Measurements from ENCODE around the gene ACTL8. TPM values are rescaled to one million over a fixed set of nuclear protein-coding genes. Genes with fewer than 3 reads are reported as not detected.

ACTL8 gene
- total RNA-seq, 2 experiments from 2014 or later = not detected

DNA sequence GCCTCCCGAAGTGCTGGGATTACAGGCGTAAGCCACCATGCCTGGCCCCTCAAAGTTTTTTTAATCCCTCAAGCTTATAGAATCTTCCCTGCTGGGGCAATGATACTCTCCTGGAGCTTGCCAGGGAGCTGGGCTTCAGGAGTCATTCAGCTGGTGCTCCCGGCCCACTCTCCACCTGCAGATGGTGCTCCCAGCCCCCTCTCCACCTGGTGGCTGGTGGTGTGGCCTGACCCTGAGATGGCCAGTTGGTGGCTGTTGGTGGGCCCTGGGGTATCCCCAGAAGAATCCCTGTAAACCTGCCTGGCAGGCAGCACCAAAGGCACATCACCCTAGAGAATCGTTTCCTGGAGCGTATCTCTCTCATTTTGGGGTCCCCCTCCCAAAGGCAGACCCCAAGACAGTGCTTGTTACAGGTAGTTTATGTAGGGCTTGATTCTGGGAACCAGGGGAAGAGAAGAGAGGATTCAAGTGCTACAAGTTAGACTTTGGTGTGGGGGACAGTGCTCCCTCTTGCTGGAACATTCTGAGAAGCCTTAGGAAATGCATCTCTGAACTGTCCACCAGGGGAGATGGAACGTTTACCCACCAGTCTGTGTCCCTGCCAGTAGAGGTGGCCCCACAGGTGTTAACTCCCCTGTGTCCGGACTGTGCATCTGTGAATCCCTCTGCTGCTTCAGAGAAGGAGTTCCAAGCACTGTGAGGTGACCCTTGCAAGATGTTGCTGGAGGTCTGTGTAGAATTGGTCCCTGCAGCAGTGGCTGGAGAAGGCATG lies 29.1 kb upstream of the ACTL8 start:
- no peaks in the 10 kb centered on the region for H3K27me3 Mint-ChIP-seq
- ChIA-PET POLR2A (interaction anchor here (0.6 kb wide), 1 partner anchor 40 kb away, joined by 3 read pairs; no protein-coding TSS in a partner anchor), CTCF (no interaction called here)
- no peak for DNase-seq
- no peak overlapping the region for H3K4me3 Mint-ChIP-seq
- no peaks in the 10 kb centered on the region for H3K36me3 Mint-ChIP-seq (ENCODE audit: low read depth)
- H3K4me1 Mint-ChIP-seq = no peaks in the 10 kb centered on the region
- no peaks in the 10 kb centered on the region for H3K9me3 Mint-ChIP-seq
- H3K27ac Mint-ChIP-seq = no peak overlapping the region

GRCh38 chr1:17728123-17728712 lies 26.9 kb upstream of the ACTL8 start:
- Mint-ChIP-seq H3K9me3 (no peaks in the 10 kb centered on the region), H3K4me3 (no peak overlapping the region), H3K27ac (no peak overlapping the region), H3K36me3 (ENCODE audit: low read depth) (no peaks in the 10 kb centered on the region), H3K27me3 (no peaks in the 10 kb centered on the region), H3K4me1 (no peaks in the 10 kb centered on the region)
- POLR2A ChIA-PET = no interaction called here
- no peak for DNase-seq
- CTCF ChIA-PET = no interaction called here

GRCh38 chr1:17729248-17729647 lies 25.9 kb upstream of the ACTL8 start:
- Mint-ChIP-seq H3K27ac (no peak overlapping the region), H3K9me3 (no peaks in the 10 kb centered on the region), H3K36me3 (ENCODE audit: low read depth) (no peaks in the 10 kb centered on the region), H3K4me3 (no peak overlapping the region), H3K4me1 (no peaks in the 10 kb centered on the region), H3K27me3 (no peaks in the 10 kb centered on the region)
- POLR2A ChIA-PET = no interaction called here
- no peak for DNase-seq
- CTCF ChIA-PET = no interaction called here

- Mint-ChIP-seq H3K27me3 (no peaks in the 10 kb centered on the region), H3K36me3 (ENCODE audit: low read depth) (no peaks in the 10 kb centered on the region), H3K4me1 (no peaks in the 10 kb centered on the region), H3K9me3 (no peaks in the 10 kb centered on the region), H3K27ac (no peak overlapping the region), H3K4me3 (no peak overlapping the region)
- ChIA-PET CTCF (no interaction called here), POLR2A (no interaction called here)
- no peak for DNase-seq
These were observed 25.2 kb upstream of the ACTL8 start for GRCh38 chr1:17729909-17730308.

- ChIA-PET POLR2A (no interaction called here), CTCF (no interaction called here)
- no peak for DNase-seq
- no peaks in the 10 kb centered on the region for H3K4me1 Mint-ChIP-seq
- H3K27me3 Mint-ChIP-seq = no peaks in the 10 kb centered on the region
- no peak overlapping the region for H3K27ac Mint-ChIP-seq
- no peaks in the 10 kb centered on the region for H3K9me3 Mint-ChIP-seq
- no peak overlapping the region for H3K4me3 Mint-ChIP-seq
- no peaks in the 10 kb centered on the region for H3K36me3 Mint-ChIP-seq (ENCODE audit: low read depth)
These were observed 23.7 kb upstream of the ACTL8 start for GRCh38 chr1:17731460-17731859.

- no peak overlapping the region for H3K4me3 Mint-ChIP-seq
- H3K36me3 Mint-ChIP-seq (ENCODE audit: low read depth) = no peaks in the 10 kb centered on the region
- DNase-seq = no peak
- CTCF ChIA-PET = no interaction called here
- no peaks in the 10 kb centered on the region for H3K9me3 Mint-ChIP-seq
- no peaks in the 10 kb centered on the region for H3K27me3 Mint-ChIP-seq
- H3K4me1 Mint-ChIP-seq = no peaks in the 10 kb centered on the region
- H3K27ac Mint-ChIP-seq = no peak overlapping the region
- POLR2A ChIA-PET = no interaction called here
These were observed 22.7 kb upstream of the ACTL8 start for GRCh38 chr1:17732475-17732874.

- DNase-seq = no peak
- H3K4me3 Mint-ChIP-seq = no peak overlapping the region
- no peaks in the 10 kb centered on the region for H3K4me1 Mint-ChIP-seq
- no peak overlapping the region for H3K27ac Mint-ChIP-seq
- ChIA-PET POLR2A (no interaction called here), CTCF (no interaction called here)
- H3K9me3 Mint-ChIP-seq = no peaks in the 10 kb centered on the region
- H3K27me3 Mint-ChIP-seq = no peaks in the 10 kb centered on the region
- H3K36me3 Mint-ChIP-seq (ENCODE audit: low read depth) = no peaks in the 10 kb centered on the region
These were observed 21.5 kb upstream of the ACTL8 start for GRCh38 chr1:17733661-17734060.

DNA sequence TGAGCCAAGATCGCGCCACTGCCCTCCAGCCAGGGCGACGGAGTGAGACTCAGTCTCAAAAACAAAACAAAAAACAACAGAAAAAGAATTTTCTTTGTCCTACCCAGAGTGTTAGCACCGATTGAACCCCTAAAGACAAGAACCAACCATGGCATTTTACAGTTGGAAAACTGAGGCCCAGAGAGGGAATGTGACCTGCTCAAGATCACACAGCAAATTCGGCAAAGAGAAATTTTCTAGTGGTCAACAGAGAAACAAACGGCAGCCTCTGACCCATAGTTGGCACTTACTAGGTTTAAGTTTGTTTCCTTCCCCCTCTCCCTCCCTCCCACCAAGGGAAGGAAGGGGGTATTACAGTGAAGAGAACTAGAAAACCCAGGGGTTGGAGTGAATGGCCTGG lies 20.5 kb upstream of the ACTL8 start:
- no peak overlapping the region for H3K27ac Mint-ChIP-seq
- H3K4me3 Mint-ChIP-seq = no peak overlapping the region
- no peaks in the 10 kb centered on the region for H3K4me1 Mint-ChIP-seq
- H3K9me3 Mint-ChIP-seq = no peaks in the 10 kb centered on the region
- H3K27me3 Mint-ChIP-seq = no peaks in the 10 kb centered on the region
- ChIA-PET CTCF (no interaction called here), POLR2A (no interaction called here)
- no peaks in the 10 kb centered on the region for H3K36me3 Mint-ChIP-seq (ENCODE audit: low read depth)
- DNase-seq = no peak

DNA sequence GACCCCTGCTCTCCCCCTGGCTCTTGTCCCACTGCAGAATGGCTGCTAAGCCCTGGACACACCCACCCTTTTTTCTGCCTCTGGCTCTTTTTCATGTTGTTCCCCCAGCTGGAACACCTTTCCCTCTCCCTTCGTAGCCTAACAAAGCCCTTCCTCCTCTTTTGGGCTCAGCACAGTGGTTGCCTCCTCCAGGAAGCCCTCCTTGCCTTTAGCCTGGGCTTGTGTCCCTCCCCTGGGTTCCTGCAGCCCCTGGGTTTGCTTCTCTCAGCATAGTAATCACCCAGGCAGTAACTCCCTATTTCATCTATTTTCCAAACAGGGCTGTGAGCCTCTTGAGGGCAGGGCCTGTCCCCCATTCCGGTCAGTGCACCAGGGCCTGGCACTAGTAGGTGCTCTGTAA lies 19.8 kb upstream of the ACTL8 start:
- Mint-ChIP-seq H3K9me3 (no peaks in the 10 kb centered on the region), H3K27me3 (no peaks in the 10 kb centered on the region), H3K4me1 (no peaks in the 10 kb centered on the region), H3K4me3 (no peak overlapping the region), H3K27ac (no peak overlapping the region), H3K36me3 (ENCODE audit: low read depth) (no peaks in the 10 kb centered on the region)
- POLR2A ChIA-PET = no interaction called here
- DNase-seq = no peak
- CTCF ChIA-PET = no interaction called here

- Mint-ChIP-seq H3K9me3 (no peaks in the 10 kb centered on the region), H3K36me3 (ENCODE audit: low read depth) (no peaks in the 10 kb centered on the region), H3K27ac (no peak overlapping the region), H3K27me3 (no peaks in the 10 kb centered on the region), H3K4me3 (no peak overlapping the region), H3K4me1 (no peaks in the 10 kb centered on the region)
- POLR2A ChIA-PET = no interaction called here
- CTCF ChIA-PET = no interaction called here
- DNase-seq = no peak
These were observed 19.3 kb upstream of the ACTL8 start for GRCh38 chr1:17735793-17736192.

DNA sequence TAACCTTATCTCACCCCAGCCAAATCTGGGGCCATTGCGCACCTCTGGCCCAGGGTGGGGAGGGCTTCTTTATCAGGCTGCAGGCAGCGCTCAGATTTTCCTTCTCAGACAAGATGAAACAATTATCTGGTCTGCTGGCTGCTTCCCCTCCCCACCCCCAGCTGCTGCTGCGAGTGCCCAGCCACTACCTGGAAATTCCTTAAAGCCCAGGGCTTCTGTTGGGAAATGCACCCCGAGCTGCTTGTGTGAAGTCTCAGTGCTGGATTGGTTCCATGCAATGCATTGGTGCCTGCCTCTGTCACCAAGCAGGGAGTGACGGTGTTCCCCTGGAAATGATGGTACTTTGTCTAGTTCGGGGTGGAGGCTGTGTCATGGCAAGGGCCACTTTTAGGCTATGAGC lies 18.5 kb upstream of the ACTL8 start:
- H3K4me1 Mint-ChIP-seq = no peaks in the 10 kb centered on the region
- no peaks in the 10 kb centered on the region for H3K36me3 Mint-ChIP-seq (ENCODE audit: low read depth)
- no peaks in the 10 kb centered on the region for H3K27me3 Mint-ChIP-seq
- DNase-seq = no peak
- POLR2A ChIA-PET = no interaction called here
- no peak overlapping the region for H3K27ac Mint-ChIP-seq
- CTCF ChIA-PET = interaction anchor here (0.7 kb wide), 1 partner anchor 24 kb away, joined by 4 read pairs; no protein-coding TSS in a partner anchor
- H3K9me3 Mint-ChIP-seq = no peaks in the 10 kb centered on the region
- no peak overlapping the region for H3K4me3 Mint-ChIP-seq

- POLR2A ChIA-PET = no interaction called here
- H3K9me3 Mint-ChIP-seq = no peaks in the 10 kb centered on the region
- H3K4me3 Mint-ChIP-seq = no peak overlapping the region
- DNase-seq = no peak
- CTCF ChIA-PET = no interaction called here
- no peaks in the 10 kb centered on the region for H3K36me3 Mint-ChIP-seq (ENCODE audit: low read depth)
- no peaks in the 10 kb centered on the region for H3K4me1 Mint-ChIP-seq
- H3K27me3 Mint-ChIP-seq = peaks cover 2% of the 10 kb centered on the region
- H3K27ac Mint-ChIP-seq = no peak overlapping the region
These were observed 16.1 kb upstream of the ACTL8 start for GRCh38 chr1:17739050-17739449.

DNA sequence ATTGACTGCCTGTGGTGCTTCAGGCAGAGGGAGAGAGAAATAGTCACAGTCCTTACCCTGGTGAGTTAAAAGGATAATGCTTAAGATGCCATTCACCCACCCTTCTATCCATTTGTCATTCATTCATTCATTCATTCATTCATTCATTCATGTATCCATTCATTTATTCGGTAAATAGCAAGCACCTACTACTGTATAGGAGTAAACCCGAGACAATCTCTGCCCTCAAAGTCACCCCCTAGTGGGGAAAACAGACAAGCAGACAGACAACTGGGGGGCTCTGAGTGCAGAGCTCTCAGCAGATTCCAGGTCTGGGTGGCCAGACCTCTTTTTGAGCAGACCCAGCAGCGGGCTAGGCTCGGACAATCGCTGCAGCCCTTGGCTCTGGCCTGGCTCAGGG lies 14.1 kb upstream of the ACTL8 start:
- CTCF ChIA-PET = no interaction called here
- no peak for DNase-seq
- Mint-ChIP-seq H3K4me1 (no peaks in the 10 kb centered on the region), H3K4me3 (no peak overlapping the region), H3K27ac (no peak overlapping the region), H3K36me3 (ENCODE audit: low read depth) (no peaks in the 10 kb centered on the region), H3K27me3 (peaks cover 2% of the 10 kb centered on the region), H3K9me3 (no peaks in the 10 kb centered on the region)
- POLR2A ChIA-PET = no interaction called here

GRCh38 chr1:17742583-17742982 lies 12.6 kb upstream of the ACTL8 start:
- ChIA-PET POLR2A (no interaction called here), CTCF (no interaction called here)
- DNase-seq = no peak
- Mint-ChIP-seq H3K27me3 (peaks cover 2% of the 10 kb centered on the region), H3K9me3 (no peaks in the 10 kb centered on the region), H3K36me3 (ENCODE audit: low read depth) (no peaks in the 10 kb centered on the region), H3K4me3 (no peak overlapping the region), H3K4me1 (no peaks in the 10 kb centered on the region), H3K27ac (no peak overlapping the region)
